K562 (cell line): ENCODE measurements around the gene TRUB1.

ENCODE experiments used
- CBX5 ChIP-seq: IDR thresholded peaks from 2 replicates; pipeline ENCODE4 v1.6.1; 2014; ENCODE audit warnings: low read depth, borderline replicate concordance
- DDX20 ChIP-seq: fragments of 450-650 bp; IDR thresholded peaks from 2 replicates; pipeline ENCODE4 v1.6.1; 2016; ENCODE audit warnings: missing genetic modification characterization, low read depth, mild to moderate bottlenecking, missing compliant biosample characterization, moderate library complexity
- ERF ChIP-seq: fragments of 450-650 bp; formaldehyde crosslinking; IDR thresholded peaks from 2 replicates; pipeline ENCODE4 v1.4.0; 2020; ENCODE audit warnings: mild to moderate bottlenecking, mixed read lengths
- EZH2 ChIP-seq: IDR thresholded peaks from 2 replicates; pipeline ENCODE4 v1.6.1; 2012; ENCODE audit warnings: low read depth, mild to moderate bottlenecking, inconsistent platforms, low read length, borderline replicate concordance
- GABPA ChIP-seq: fragments of 200-800 bp; sonication (Bioruptor generic); conservative IDR thresholded peaks from 2 replicates; pipeline ENCODE4 v1.6.1; 2016; ENCODE audit warnings: low read depth, missing genetic modification characterization, missing compliant biosample characterization
- PHF8 ChIP-seq: fragments of 200-600 bp; sonication (generic); IDR thresholded peaks from 2 replicates; pipeline ENCODE4 v1.6.1; 2012; ENCODE audit warnings: mixed run types, mild to moderate bottlenecking, inconsistent platforms, low read length, moderate library complexity, borderline replicate concordance
- RBM39 ChIP-seq: fragments of 200-400 bp; formaldehyde crosslinking; optimal IDR thresholded peaks from 2 replicates; pipeline ENCODE3; 2018; ENCODE audit warnings: low read depth, low read length
- TAF1 ChIP-seq: IDR thresholded peaks from 2 replicates; pipeline ENCODE4 v1.6.1; 2011; ENCODE audit warnings: mild to moderate bottlenecking, low read length, moderate library complexity; ENCODE audit not compliant: insufficient read depth, control insufficient read depth, severe bottlenecking; ENCODE audit errors: extremely low read depth
- TBP ChIP-seq: optimal IDR thresholded peaks from 2 replicates; pipeline ENCODE3; 2011; ENCODE audit warnings: low read depth, low read length, improper control_type of control experiment
- ZNF239 ChIP-seq: fragments of 250-450 bp; sonication (Bioruptor Pico); IDR thresholded peaks from 2 replicates; pipeline ENCODE4 v1.4.0; 2020; ENCODE audit warnings: mild to moderate bottlenecking
- ZNF274 ChIP-seq: IDR thresholded peaks from 2 replicates; pipeline ENCODE4 v1.6.1; 2011; ENCODE audit warnings: low read depth, mild to moderate bottlenecking, low read length, moderate library complexity, borderline replicate concordance
- TF ChIP-seq, protein P1 (sequence below): sonication (generic); formaldehyde crosslinking; IDR thresholded peaks from 2 replicates; pipeline ENCODE4 v1.8.1; 2023; ENCODE audit warnings: mild to moderate bottlenecking, missing genetic modification reagents
- TF ChIP-seq, protein P2 (sequence below): sonication (generic); formaldehyde crosslinking; IDR thresholded peaks from 2 replicates; pipeline ENCODE4 v1.8.1; 2023; ENCODE audit warnings: mild to moderate bottlenecking, missing genetic modification reagents

DNA sequence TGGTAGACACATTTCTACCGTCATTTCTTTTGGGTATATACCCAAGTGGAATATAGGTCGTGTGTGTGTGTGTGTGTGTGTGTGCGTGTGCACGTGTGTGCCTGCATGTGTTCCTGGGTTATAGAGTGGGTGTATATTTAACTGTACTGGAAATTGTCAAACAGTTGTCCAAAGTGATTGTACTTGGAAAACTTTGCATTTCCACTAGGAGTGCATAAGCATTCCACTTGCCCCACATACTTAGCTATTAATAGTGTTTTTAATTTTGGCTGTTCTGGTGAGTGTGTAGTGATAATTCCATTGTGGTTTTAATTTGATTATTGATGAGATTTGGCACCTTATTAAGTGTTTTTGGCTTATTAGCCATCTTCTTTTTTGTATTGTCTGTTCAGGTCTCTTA lies 25.9 kb downstream of the TRUB1 start:
- no peak for TF ChIP-seq PHF8
- TF ChIP-seq ZNF239 (CRISPR knock-in tag), result no peak
- TF ChIP-seq GABPA (tag), result no peak
- TF ChIP-seq, protein P1, sequence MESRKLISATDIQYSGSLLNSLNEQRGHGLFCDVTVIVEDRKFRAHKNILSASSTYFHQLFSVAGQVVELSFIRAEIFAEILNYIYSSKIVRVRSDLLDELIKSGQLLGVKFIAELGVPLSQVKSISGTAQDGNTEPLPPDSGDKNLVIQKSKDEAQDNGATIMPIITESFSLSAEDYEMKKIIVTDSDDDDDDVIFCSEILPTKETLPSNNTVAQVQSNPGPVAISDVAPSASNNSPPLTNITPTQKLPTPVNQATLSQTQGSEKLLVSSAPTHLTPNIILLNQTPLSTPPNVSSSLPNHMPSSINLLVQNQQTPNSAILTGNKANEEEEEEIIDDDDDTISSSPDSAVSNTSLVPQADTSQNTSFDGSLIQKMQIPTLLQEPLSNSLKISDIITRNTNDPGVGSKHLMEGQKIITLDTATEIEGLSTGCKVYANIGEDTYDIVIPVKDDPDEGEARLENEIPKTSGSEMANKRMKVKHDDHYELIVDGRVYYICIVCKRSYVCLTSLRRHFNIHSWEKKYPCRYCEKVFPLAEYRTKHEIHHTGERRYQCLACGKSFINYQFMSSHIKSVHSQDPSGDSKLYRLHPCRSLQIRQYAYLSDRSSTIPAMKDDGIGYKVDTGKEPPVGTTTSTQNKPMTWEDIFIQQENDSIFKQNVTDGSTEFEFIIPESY (CRISPR knock-in tag), result no peak
- TF ChIP-seq, protein P2, sequence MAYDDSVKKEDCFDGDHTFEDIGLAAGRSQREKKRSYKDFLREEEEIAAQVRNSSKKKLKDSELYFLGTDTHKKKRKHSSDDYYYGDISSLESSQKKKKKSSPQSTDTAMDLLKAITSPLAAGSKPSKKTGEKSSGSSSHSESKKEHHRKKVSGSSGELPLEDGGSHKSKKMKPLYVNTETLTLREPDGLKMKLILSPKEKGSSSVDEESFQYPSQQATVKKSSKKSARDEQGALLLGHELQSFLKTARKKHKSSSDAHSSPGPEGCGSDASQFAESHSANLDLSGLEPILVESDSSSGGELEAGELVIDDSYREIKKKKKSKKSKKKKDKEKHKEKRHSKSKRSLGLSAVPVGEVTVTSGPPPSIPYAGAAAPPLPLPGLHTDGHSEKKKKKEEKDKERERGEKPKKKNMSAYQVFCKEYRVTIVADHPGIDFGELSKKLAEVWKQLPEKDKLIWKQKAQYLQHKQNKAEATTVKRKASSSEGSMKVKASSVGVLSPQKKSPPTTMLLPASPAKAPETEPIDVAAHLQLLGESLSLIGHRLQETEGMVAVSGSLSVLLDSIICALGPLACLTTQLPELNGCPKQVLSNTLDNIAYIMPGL, result no peak
- no peak for TF ChIP-seq ERF
- no peak for TF ChIP-seq DDX20 (tag)
- TF ChIP-seq TAF1, result no peak
- TF ChIP-seq CBX5, result no peak
- no peak for TF ChIP-seq TBP
- no peak for TF ChIP-seq EZH2
- no peak for TF ChIP-seq ZNF274
- no peak for TF ChIP-seq RBM39
